H9 (cell line): ENCODE results near the gene IL11RA. TPM values are rescaled to one million over a fixed set of nuclear protein-coding genes. Genes with fewer than 3 reads are reported as not detected.

Experiments
- DNase-seq: peaks from one replicate; pipeline ENCODE4 v3.0.0-alpha.2; 2017
- H2AFZ ChIP-seq: one replicate; pipeline ENCODE4 v1.6.1; 2013; ENCODE audit warnings: mild to moderate bottlenecking, low read length, control low read depth, moderate library complexity
- H2AK5ac ChIP-seq: 2 replicates; pipeline ENCODE4 v1.6.1; 2013; ENCODE audit warnings: low read length, control low read depth, mixed read lengths; ENCODE audit not compliant: insufficient read length
- H2BK120ac ChIP-seq: one replicate; pipeline ENCODE4 v1.6.1; 2013; ENCODE audit warnings: low read depth, mild to moderate bottlenecking, low read length, control low read depth, inconsistent platforms; ENCODE audit not compliant: poor library complexity, severe bottlenecking
- H2BK12ac ChIP-seq: 2 replicates; pipeline ENCODE4 v1.6.1; 2013; ENCODE audit warnings: low read length, control low read depth, mixed read lengths, low read depth; ENCODE audit not compliant: insufficient read length
- H2BK15ac ChIP-seq: 2 replicates; pipeline ENCODE4 v1.6.1; 2013; ENCODE audit warnings: low read depth, low read length, control low read depth
- H2BK20ac ChIP-seq: one replicate; pipeline ENCODE4 v1.6.1; 2013; ENCODE audit warnings: low read depth, mild to moderate bottlenecking, low read length, control low read depth, inconsistent platforms; ENCODE audit not compliant: poor library complexity, severe bottlenecking
- H2BK5ac ChIP-seq: 2 replicates; pipeline ENCODE4 v1.6.1; 2013; ENCODE audit warnings: low read length, control low read depth, mixed read lengths; ENCODE audit not compliant: insufficient read length
- H3K14ac ChIP-seq: 2 replicates; pipeline ENCODE4 v1.6.1; 2013; ENCODE audit warnings: low read length, control low read depth; ENCODE audit not compliant: insufficient read depth
- H3K18ac ChIP-seq: 2 replicates; pipeline ENCODE4 v1.6.1; 2013; ENCODE audit warnings: low read depth, mild to moderate bottlenecking, mixed read lengths, low read length, control low read depth; ENCODE audit not compliant: insufficient read length
- H3K23ac ChIP-seq: 2 replicates; pipeline ENCODE4 v1.6.1; 2013; ENCODE audit warnings: low read length, control low read depth, mixed read lengths, low read depth; ENCODE audit not compliant: insufficient read length
- H3K23me2 ChIP-seq: 2 replicates; pipeline ENCODE4 v1.6.1; 2013; ENCODE audit warnings: low read depth, mild to moderate bottlenecking, mixed read lengths, low read length, control low read depth; ENCODE audit not compliant: insufficient read length, poor library complexity, severe bottlenecking
- H3K27ac ChIP-seq: 2 replicates; pipeline ENCODE4 v1.5.1; 2013; ENCODE audit warnings: low read length, control low read depth, mixed read lengths, low read depth; ENCODE audit not compliant: insufficient read length
- H3K27me3 ChIP-seq: 2 replicates; pipeline ENCODE4 v1.6.1; 2013; ENCODE audit warnings: low read length, control low read depth, inconsistent platforms; ENCODE audit not compliant: insufficient read depth
- H3K4ac ChIP-seq: 2 replicates; pipeline ENCODE4 v1.6.1; 2013; ENCODE audit warnings: low read depth, mild to moderate bottlenecking, control low read depth, inconsistent platforms, low read length, moderate library complexity
- H3K4me1 ChIP-seq: 2 replicates; pipeline ENCODE4 v1.6.1; 2013; ENCODE audit warnings: low read length, control low read depth, inconsistent platforms; ENCODE audit not compliant: insufficient read depth
- H3K4me2 ChIP-seq: 2 replicates; pipeline ENCODE4 v1.6.1; 2013; ENCODE audit warnings: low read length, control low read depth, mixed read lengths; ENCODE audit not compliant: insufficient read length, insufficient read depth
- H3K56ac ChIP-seq: 2 replicates; pipeline ENCODE4 v1.6.1; 2013; ENCODE audit warnings: low read depth, mild to moderate bottlenecking, mixed read lengths, low read length, control low read depth; ENCODE audit not compliant: insufficient read length
- H3K79me1 ChIP-seq: 2 replicates; pipeline ENCODE4 v1.6.1; 2013; ENCODE audit warnings: low read depth, mild to moderate bottlenecking, moderate library complexity, low read length, control low read depth, inconsistent platforms; ENCODE audit not compliant: insufficient read depth, poor library complexity, severe bottlenecking
- H3K79me2 ChIP-seq: 2 replicates; pipeline ENCODE4 v1.6.1; 2013; ENCODE audit warnings: low read length, control low read depth, inconsistent platforms; ENCODE audit not compliant: insufficient read depth
- H3K9ac ChIP-seq: 2 replicates; pipeline ENCODE4 v1.6.1; 2013; ENCODE audit warnings: low read length, control low read depth, mixed read lengths; ENCODE audit not compliant: insufficient read length; ENCODE audit errors: extremely low read depth
- H3K9me3 ChIP-seq: one replicate; pipeline ENCODE4 v1.6.1; 2013; ENCODE audit warnings: low read depth, low read length, inconsistent platforms; ENCODE audit not compliant: control insufficient read depth
- H3T11ph ChIP-seq: one replicate; pipeline ENCODE4 v1.6.1; 2013; ENCODE audit warnings: mild to moderate bottlenecking, low read length, control low read depth, inconsistent platforms
- H4K20me1 ChIP-seq: one replicate; pipeline ENCODE4 v1.6.1; 2013; ENCODE audit not compliant: control insufficient read depth, insufficient read length, insufficient read depth
- H4K5ac ChIP-seq: 2 replicates; pipeline ENCODE4 v1.6.1; 2013; ENCODE audit warnings: low read depth, mild to moderate bottlenecking, mixed read lengths, low read length, control low read depth; ENCODE audit not compliant: insufficient read length
- H4K8ac ChIP-seq: replicated peaks from 2 replicates; pipeline ENCODE4 v1.6.1; 2013; ENCODE audit warnings: low read length, control low read depth, mixed read lengths, low read depth; ENCODE audit not compliant: insufficient read length
- H4K91ac ChIP-seq: 2 replicates; pipeline ENCODE4 v1.6.1; 2013; ENCODE audit warnings: low read depth, mild to moderate bottlenecking, moderate library complexity, mixed read lengths, low read length, control low read depth; ENCODE audit not compliant: insufficient read length
- H3K27ac Mint-ChIP-seq, 3 experiments: 2 replicates in 2 of 3; 3 replicates in 1 of 3; pipeline ENCODE4 v1.8.0; 2020 to 2021; ENCODE audit warnings: mixed read lengths in 3 of 3, mild to moderate bottlenecking in 1 of 3, moderate library complexity in 1 of 3
- H3K27me3 Mint-ChIP-seq: 2 replicates; pipeline ENCODE4 v1.8.0; 2021; ENCODE audit warnings: low read depth, mild to moderate bottlenecking, moderate library complexity, mixed read lengths
- H3K36me3 Mint-ChIP-seq, 3 experiments: 2 replicates in 2 of 3; 3 replicates in 1 of 3; pipeline ENCODE4 v1.8.0; 2020 to 2021; ENCODE audit warnings: low read depth in 3 of 3, mixed read lengths in 3 of 3; ENCODE audit not compliant: insufficient read depth in 1 of 3
- H3K4me1 Mint-ChIP-seq, 2 experiments: 2 replicates each; pipeline ENCODE4 v1.8.0; 2020; ENCODE audit warnings: mixed read lengths in 2 of 2
- H3K4me3 Mint-ChIP-seq, 2 experiments: 2 replicates in 1 of 2; 3 replicates in 1 of 2; pipeline ENCODE4 v1.8.0; 2020 to 2021; ENCODE audit warnings: mild to moderate bottlenecking in 2 of 2, mixed read lengths in 2 of 2, moderate library complexity in 1 of 2
- H3K9me3 Mint-ChIP-seq, 2 experiments: 2 replicates in 1 of 2; 3 replicates in 1 of 2; pipeline ENCODE4 v1.8.0; 2020; ENCODE audit warnings: mild to moderate bottlenecking in 2 of 2, mixed read lengths in 2 of 2, moderate library complexity in 1 of 2
- WGBS: extraction: QIAGEN DNeasy Blood & Tissue Kit; methylation state at CpG from one replicate; pipeline ENCODE4 v1.1.7; 2013; ENCODE audit warnings: missing lambda C conversion rate, low lambda C conversion rate, mixed read lengths; ENCODE audit not compliant: insufficient read length; ENCODE audit errors: extremely low coverage; 5-methylcytosine and 5-hydroxymethylcytosine counted together
- total RNA-seq: library from RNA; stranded (reverse); gene quantifications from 2 replicates; pipeline ENCODE4 v1.2.1, GENCODE V29; 2021
- TF ChIP-seq, protein P1 (sequence below): fragments of 200-600 bp; sonication (generic); conservative IDR thresholded peaks from 3 replicates; pipeline ENCODE4 v1.8.0; 2021; ENCODE audit warnings: antibody characterized with exemption, mild to moderate bottlenecking

IL11RA gene
- total RNA-seq, 1 experiment from 2014 or later: 8.7 TPM

DNA sequence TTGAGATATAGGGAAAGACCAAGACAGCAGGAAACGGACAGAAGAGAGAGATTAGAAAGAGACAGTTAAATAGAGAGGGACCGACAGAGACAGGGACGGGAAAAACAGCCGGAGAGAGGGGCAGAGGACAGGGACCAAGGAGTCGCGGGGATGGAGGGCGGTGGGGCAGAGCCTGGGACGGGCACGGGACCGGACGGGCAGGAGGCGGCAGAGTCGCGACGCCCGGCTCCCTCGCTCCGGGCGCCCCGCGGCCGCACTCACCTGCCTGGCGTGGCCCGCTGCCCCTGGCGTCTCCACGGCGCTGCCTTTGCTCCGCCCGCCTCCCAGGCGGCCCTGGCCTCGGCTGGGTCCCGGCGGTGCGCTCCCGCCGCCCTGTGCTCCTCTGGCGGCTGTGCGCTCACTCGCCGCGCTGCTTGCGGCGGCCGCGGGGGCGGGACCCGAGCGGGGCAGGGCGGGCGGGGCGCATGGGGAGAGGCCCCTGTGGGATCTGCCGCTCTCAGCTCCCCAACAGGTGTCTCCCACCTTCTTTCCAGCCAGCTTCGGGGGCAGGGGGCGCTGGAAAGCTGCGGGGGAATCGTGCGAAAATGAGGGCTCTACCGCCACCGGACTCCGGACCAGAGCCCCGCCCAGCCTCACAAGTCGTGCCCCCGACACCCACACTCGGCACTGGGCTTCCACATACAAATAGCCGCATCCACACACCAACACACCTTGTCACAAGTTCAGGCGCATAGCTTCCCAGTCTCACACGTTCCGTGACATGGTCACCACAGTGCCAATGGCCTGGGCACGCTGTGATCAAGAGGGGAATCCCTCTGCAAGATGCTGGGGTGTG lies 23.1 kb upstream of the IL11RA start, which contains the start of gene ARID3C:
ARID3C (minus strand) TSS at position 411 of the 835 bp plus-strand sequence. CDS start 1,052 bp downstream, outside the sequence.
- Histone ChIP-seq H3K56ac (no peak within 1 kb of the TSS), H2AFZ (no peak within 1 kb of the TSS), H4K8ac (no peak within 1 kb of the TSS), H2BK20ac (no peak within 1 kb of the TSS), H2BK12ac (no peak within 1 kb of the TSS), H4K20me1 (no peaks in the 10 kb centered on the region), H3K27ac (no peak within 1 kb of the TSS), H4K5ac (no peak within 1 kb of the TSS), H3T11ph (no peak within 1 kb of the TSS), H2BK120ac (no peak within 1 kb of the TSS), H3K79me2 (no peaks in the 10 kb centered on the region), H3K23me2 (peaks cover 13% of the 10 kb centered on the region), H3K4ac (no peak within 1 kb of the TSS), H2BK5ac (no peak within 1 kb of the TSS), H3K4me2 (peak within 1 kb of the TSS; percentile 58), H3K18ac (no peak within 1 kb of the TSS), H3K23ac (no peak within 1 kb of the TSS), H3K14ac (no peak within 1 kb of the TSS), H3K79me1 (no peaks in the 10 kb centered on the region), H3K9ac (no peak within 1 kb of the TSS), H3K27me3 (peaks cover 56% of the 10 kb centered on the region), H3K4me1 (no peaks in the 10 kb centered on the region), H4K91ac (no peak within 1 kb of the TSS), H2AK5ac (no peak within 1 kb of the TSS), H2BK15ac (no peak within 1 kb of the TSS), H3K9me3 (no peaks in the 10 kb centered on the region)
- H3K27ac Mint-ChIP-seq: no peak within 1 kb of the TSS
- TF ChIP-seq, protein P1, sequence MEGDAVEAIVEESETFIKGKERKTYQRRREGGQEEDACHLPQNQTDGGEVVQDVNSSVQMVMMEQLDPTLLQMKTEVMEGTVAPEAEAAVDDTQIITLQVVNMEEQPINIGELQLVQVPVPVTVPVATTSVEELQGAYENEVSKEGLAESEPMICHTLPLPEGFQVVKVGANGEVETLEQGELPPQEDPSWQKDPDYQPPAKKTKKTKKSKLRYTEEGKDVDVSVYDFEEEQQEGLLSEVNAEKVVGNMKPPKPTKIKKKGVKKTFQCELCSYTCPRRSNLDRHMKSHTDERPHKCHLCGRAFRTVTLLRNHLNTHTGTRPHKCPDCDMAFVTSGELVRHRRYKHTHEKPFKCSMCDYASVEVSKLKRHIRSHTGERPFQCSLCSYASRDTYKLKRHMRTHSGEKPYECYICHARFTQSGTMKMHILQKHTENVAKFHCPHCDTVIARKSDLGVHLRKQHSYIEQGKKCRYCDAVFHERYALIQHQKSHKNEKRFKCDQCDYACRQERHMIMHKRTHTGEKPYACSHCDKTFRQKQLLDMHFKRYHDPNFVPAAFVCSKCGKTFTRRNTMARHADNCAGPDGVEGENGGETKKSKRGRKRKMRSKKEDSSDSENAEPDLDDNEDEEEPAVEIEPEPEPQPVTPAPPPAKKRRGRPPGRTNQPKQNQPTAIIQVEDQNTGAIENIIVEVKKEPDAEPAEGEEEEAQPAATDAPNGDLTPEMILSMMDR: no peak
- peak; percentile 47 for DNase-seq
- WGBS: no CpG with 5 or more reads among the region's 69 CpGs
- no peaks in the 10 kb centered on the region; a peak in 2 of 7 replicates for H3K36me3 Mint-ChIP-seq
- peaks cover 17 to 41% of the 10 kb centered on the region in 2 experiments for H3K4me1 Mint-ChIP-seq
- peak within 1 kb of the TSS; percentile 64 to 86 for H3K4me3 Mint-ChIP-seq
- H3K27me3 Mint-ChIP-seq: peaks cover 88% of the 10 kb centered on the region
- H3K9me3 Mint-ChIP-seq: peaks cover 0 to 6% of the 10 kb centered on the region in 2 experiments; a peak in 3 of 5 replicates
